Embryonic facial prominence (tissue), 1 donor: Measurements from ENCODE around the gene TMOD2.

Source experiments
- DNase-seq: peaks from one replicate; pipeline ENCODE4 v3.0.0-alpha.2; 2016; ENCODE audit errors: extremely low spot score

Gene TMOD2

GRCh38 chr15:51856714-51857380 lies 105.5 kb downstream of the TMOD2 start:
- no peak for DNase-seq

- no peak for DNase-seq
These were observed 110.4 kb downstream of the TMOD2 start for GRCh38 chr15:51861557-51862359.

GRCh38 chr15:51863131-51863530 lies 111.7 kb downstream of the TMOD2 start:
- no peak for DNase-seq

GRCh38 chr15:51864408-51865056 lies 113.1 kb downstream of the TMOD2 start:
- no peak for DNase-seq

GRCh38 chr15:51865317-51865716 lies 113.9 kb downstream of the TMOD2 start:
- DNase-seq: no peak
